Activated CD4-positive, alpha-beta T cell treated with anti-CD3 and anti-CD28 coated beads, Interleukin-2, amount 50 U/mL, for 48 hours (primary cell): ENCODE data around the gene CRCP.

Experiments
- DNase-seq, 2 experiments: peaks; one replicate each; pipeline ENCODE4 v3.0.0-alpha.2; 2020

CRCP gene

GRCh38 chr7:66198469-66198868 lies 83.8 kb downstream of the CRCP start:
- no peak for DNase-seq

GRCh38 chr7:66198956-66199355 lies 84.3 kb downstream of the CRCP start:
- no peak for DNase-seq

DNA sequence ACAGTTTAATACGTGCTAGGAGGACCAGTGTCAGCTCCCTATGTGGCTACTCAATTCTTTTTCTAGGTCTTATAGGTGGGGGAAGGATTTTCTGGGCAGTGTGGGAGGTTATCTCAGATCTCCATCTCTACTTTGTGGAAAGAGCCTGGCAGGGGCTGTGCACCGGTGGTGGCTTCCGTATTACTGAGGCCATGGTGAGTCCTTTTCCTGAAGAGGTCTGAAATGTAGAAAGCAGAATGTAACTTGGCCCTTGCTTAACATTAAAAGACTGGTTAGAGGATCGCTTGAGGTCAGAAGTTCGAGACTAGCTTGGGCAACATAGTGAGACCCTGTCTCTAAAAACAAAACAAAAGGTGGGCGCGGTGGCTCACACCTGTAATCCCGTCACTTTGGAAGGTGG lies 87.8 kb downstream of the CRCP start:
- no peak for DNase-seq
